ENCODE results near the gene ITGB4. TPM values are rescaled to one million over a fixed set of nuclear protein-coding genes. Genes with fewer than 3 reads are reported as not detected.

The ITGB4 gene
- total RNA-seq, 1 experiment from 2014 or later: 5.3 TPM

DNA sequence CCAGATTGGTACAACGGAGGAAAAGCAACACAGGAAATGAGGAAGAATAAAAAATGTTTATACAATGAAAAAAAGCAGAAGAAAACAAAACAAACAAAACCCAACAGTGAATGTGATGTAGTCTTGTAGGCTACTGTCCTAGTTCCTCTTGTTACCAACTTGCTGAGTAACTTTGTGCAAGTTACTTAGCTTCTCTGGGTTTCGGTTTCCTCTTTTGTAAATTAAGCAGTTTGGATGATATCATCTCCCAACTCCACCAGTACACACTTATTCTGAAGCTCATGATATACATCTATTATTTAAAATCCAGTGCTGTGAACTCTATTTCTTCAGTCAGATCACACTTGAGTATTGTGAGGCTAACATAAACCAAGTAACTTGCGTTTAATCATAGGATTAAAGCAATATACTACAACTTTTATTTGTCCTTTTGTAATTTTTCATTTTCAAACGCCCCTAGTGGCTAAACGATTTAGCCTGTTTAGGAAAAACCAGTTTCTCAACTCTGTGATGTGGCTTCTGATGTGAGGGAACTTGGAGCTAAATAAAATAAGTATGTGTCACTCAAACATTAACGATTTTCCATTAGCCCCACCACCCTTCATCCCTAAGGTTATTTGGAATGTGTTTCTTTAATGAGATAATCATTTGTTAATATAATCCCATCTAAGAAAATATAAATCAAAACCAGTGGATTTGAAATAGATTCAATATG is 62.0 kb downstream of the ITGB4 start:
- no peak overlapping the region for H3K14ac ChIP-seq (ENCODE audit: insufficient read depth, low read length)
- H3K9me3 Mint-ChIP-seq: peaks cover 2 to 3% of the 10 kb centered on the region in 2 experiments; a peak in 3 of 5 replicates
- H3K23ac ChIP-seq (ENCODE audit: insufficient read length, low read depth, low read length): no peak overlapping the region
- no peak overlapping the region for H3K18ac ChIP-seq (ENCODE audit: insufficient read length, low read depth, low read length)
- TF ChIP-seq, protein P1, sequence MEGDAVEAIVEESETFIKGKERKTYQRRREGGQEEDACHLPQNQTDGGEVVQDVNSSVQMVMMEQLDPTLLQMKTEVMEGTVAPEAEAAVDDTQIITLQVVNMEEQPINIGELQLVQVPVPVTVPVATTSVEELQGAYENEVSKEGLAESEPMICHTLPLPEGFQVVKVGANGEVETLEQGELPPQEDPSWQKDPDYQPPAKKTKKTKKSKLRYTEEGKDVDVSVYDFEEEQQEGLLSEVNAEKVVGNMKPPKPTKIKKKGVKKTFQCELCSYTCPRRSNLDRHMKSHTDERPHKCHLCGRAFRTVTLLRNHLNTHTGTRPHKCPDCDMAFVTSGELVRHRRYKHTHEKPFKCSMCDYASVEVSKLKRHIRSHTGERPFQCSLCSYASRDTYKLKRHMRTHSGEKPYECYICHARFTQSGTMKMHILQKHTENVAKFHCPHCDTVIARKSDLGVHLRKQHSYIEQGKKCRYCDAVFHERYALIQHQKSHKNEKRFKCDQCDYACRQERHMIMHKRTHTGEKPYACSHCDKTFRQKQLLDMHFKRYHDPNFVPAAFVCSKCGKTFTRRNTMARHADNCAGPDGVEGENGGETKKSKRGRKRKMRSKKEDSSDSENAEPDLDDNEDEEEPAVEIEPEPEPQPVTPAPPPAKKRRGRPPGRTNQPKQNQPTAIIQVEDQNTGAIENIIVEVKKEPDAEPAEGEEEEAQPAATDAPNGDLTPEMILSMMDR (conservative IDR thresholded peaks at IDR 0.05): peak; percentile 73
- no peaks in the 10 kb centered on the region for H3K9me3 ChIP-seq (ENCODE audit: control insufficient read depth, low read depth, low read length)
- peak overlapping the region in 1 of 3 experiments; percentile 87; a peak in 2 of 7 replicates for H3K27ac Mint-ChIP-seq
- H3T11ph ChIP-seq (ENCODE audit: low read length): no peak overlapping the region
- H3K23me2 ChIP-seq (ENCODE audit: insufficient read length, low read depth, low read length, poor library complexity, severe bottlenecking): peaks cover 13% of the 10 kb centered on the region
- H2BK15ac ChIP-seq (ENCODE audit: low read depth, low read length): no peak overlapping the region
- peaks cover 21% of the 10 kb centered on the region; the same call in 1 of the 2 replicates for H3K79me2 ChIP-seq (ENCODE audit: insufficient read depth, low read length)
- H3K36me3 Mint-ChIP-seq (ENCODE audit: insufficient read depth in 1 of 3, low read depth in 3 of 3): peaks cover 11 to 17% (median 13%) of the 10 kb centered on the region in 3 experiments
- H2BK120ac ChIP-seq (ENCODE audit: low read depth, low read length, poor library complexity, severe bottlenecking): no peak overlapping the region
- H2BK12ac ChIP-seq (ENCODE audit: insufficient read length, low read depth, low read length): no peak overlapping the region
- H3K9ac ChIP-seq (ENCODE audit: extremely low read depth, insufficient read length, low read length): no peak overlapping the region
- H2BK20ac ChIP-seq (ENCODE audit: low read depth, low read length, poor library complexity, severe bottlenecking): no peak overlapping the region
- no peak overlapping the region for H3K4ac ChIP-seq (ENCODE audit: low read depth, low read length)
- no peaks in the 10 kb centered on the region for H3K27me3 ChIP-seq (ENCODE audit: insufficient read depth, low read length)
- no peak overlapping the region for H4K91ac ChIP-seq (ENCODE audit: insufficient read length, low read depth, low read length)
- peaks cover 34 to 39% of the 10 kb centered on the region in 2 experiments for H3K4me1 Mint-ChIP-seq
- peak overlapping the region in 1 of 2 experiments; percentile 95; a peak in 1 of 5 replicates for H3K4me3 Mint-ChIP-seq
- no peak overlapping the region for H2AFZ ChIP-seq (ENCODE audit: low read length)
- H3K4me1 ChIP-seq (ENCODE audit: insufficient read depth, low read length): peaks cover 2% of the 10 kb centered on the region; the same call in 1 of the 2 replicates
- no peak overlapping the region for H3K56ac ChIP-seq (ENCODE audit: insufficient read length, low read depth, low read length)
- peaks cover 2% of the 10 kb centered on the region; the same call in 1 of the 2 replicates for H3K27me3 Mint-ChIP-seq (ENCODE audit: low read depth)
- H2BK5ac ChIP-seq (ENCODE audit: insufficient read length, low read length): no peak overlapping the region
- no peaks in the 10 kb centered on the region for H4K20me1 ChIP-seq (ENCODE audit: control insufficient read depth, insufficient read depth, insufficient read length)
- no peak for DNase-seq
- H2AK5ac ChIP-seq (ENCODE audit: insufficient read length, low read length): no peak overlapping the region
- H3K4me2 ChIP-seq (ENCODE audit: insufficient read depth, insufficient read length, low read length): no peak overlapping the region
- no CpG with 5 or more reads among the region's 6 CpGs for WGBS (ENCODE audit: extremely low coverage, insufficient read length, low lambda C conversion rate)
- H3K27ac ChIP-seq (ENCODE audit: insufficient read length, low read depth, low read length): no peak overlapping the region
- no peak overlapping the region for H4K5ac ChIP-seq (ENCODE audit: insufficient read length, low read depth, low read length)
- no peaks in the 10 kb centered on the region for H3K79me1 ChIP-seq (ENCODE audit: insufficient read depth, low read depth, low read length, poor library complexity, severe bottlenecking)
- no peak overlapping the region for H4K8ac ChIP-seq (replicated peaks; ENCODE audit: insufficient read length, low read depth, low read length)
